Measurements from ENCODE around the gene RANBP17.
"Not testable (repeated sequence)": the region's sequence is repeated elsewhere in the genome, so short reads cannot be mapped to it uniquely, and the experiment has no call there.

RANBP17 gene

GRCh38 chr5:170870390-170870789 lies 8.6 kb downstream of the RANBP17 start:
- DNase-seq = not testable (repeated sequence)

GRCh38 chr5:170874017-170874416 lies 12.2 kb downstream of the RANBP17 start:
- DNase-seq = no peak

- DNase-seq = no peak
Measured at GRCh38 chr5:170875811-170876210, 14.0 kb downstream of the RANBP17 start.

GRCh38 chr5:170880084-170880483 lies 18.3 kb downstream of the RANBP17 start:
- no peak for DNase-seq

- DNase-seq = no peak
Measured at GRCh38 chr5:170882345-170882744, 20.5 kb downstream of the RANBP17 start.

- DNase-seq = no peak
Measured at GRCh38 chr5:170885256-170885655, 23.4 kb downstream of the RANBP17 start.

GRCh38 chr5:170885809-170886208 lies 24.0 kb downstream of the RANBP17 start:
- no peak for DNase-seq

- DNase-seq = no peak
Measured at GRCh38 chr5:170886210-170886894, 24.5 kb downstream of the RANBP17 start.

GRCh38 chr5:170892196-170892595 lies 30.4 kb downstream of the RANBP17 start:
- no peak for DNase-seq

- no peak for DNase-seq
Measured at GRCh38 chr5:170894665-170895064, 32.8 kb downstream of the RANBP17 start.

GRCh38 chr5:170896779-170897178 lies 35.0 kb downstream of the RANBP17 start:
- DNase-seq = no peak

GRCh38 chr5:170903075-170903474 lies 41.3 kb downstream of the RANBP17 start:
- no peak for DNase-seq

GRCh38 chr5:170907758-170908157 lies 45.9 kb downstream of the RANBP17 start:
- DNase-seq = no peak

- no peak for DNase-seq
Measured at GRCh38 chr5:170913573-170913972, 51.8 kb downstream of the RANBP17 start.

GRCh38 chr5:170917113-170917512 lies 55.3 kb downstream of the RANBP17 start:
- DNase-seq = no peak

- no peak for DNase-seq
Measured at GRCh38 chr5:170920196-170920595, 58.4 kb downstream of the RANBP17 start.

GRCh38 chr5:170922331-170922730 lies 60.5 kb downstream of the RANBP17 start:
- not testable (repeated sequence) for DNase-seq

- DNase-seq = no peak
Measured at GRCh38 chr5:170923910-170924620, 62.2 kb downstream of the RANBP17 start.

- DNase-seq = not testable (repeated sequence)
Measured at GRCh38 chr5:170935534-170936218, 73.9 kb downstream of the RANBP17 start.

- no peak for DNase-seq
Measured at GRCh38 chr5:170937072-170937471, 75.3 kb downstream of the RANBP17 start.

GRCh38 chr5:170937914-170938313 lies 76.1 kb downstream of the RANBP17 start:
- no peak for DNase-seq

GRCh38 chr5:170939178-170939577 lies 77.4 kb downstream of the RANBP17 start:
- no peak for DNase-seq

GRCh38 chr5:170941788-170942187 lies 80.0 kb downstream of the RANBP17 start:
- no peak for DNase-seq

- no peak for DNase-seq
Measured at GRCh38 chr5:170945275-170945674, 83.5 kb downstream of the RANBP17 start.
